Measurements from ENCODE around the gene ETDC. TPM values are rescaled to one million over a fixed set of nuclear protein-coding genes. Genes with fewer than 3 reads are reported as not detected.

ETDC gene
- total RNA-seq: not detected in 2 replicates

GRCh38 chrX:135309430-135309923, at the start of gene ETDC:
ETDC (plus strand) TSS chrX:135309480; CDS start chrX:135309480, 0 bp downstream.

Other genes starting within 250 kb of the ETDC start
- gene SMIM10L2B, start 210.8 kb upstream of the ETDC start, total RNA-seq: 0.49 and 1.3 TPM in 2 replicates
- not detected in 2 replicates for gene ETDB, start 189.0 kb upstream of the ETDC start, total RNA-seq
- not detected in 2 replicates for gene CT55, start 138.1 kb upstream of the ETDC start, total RNA-seq
- not detected in 2 replicates for gene ETDA, start 57.4 kb upstream of the ETDC start, total RNA-seq
- gene ZNF75D, start 34.6 kb downstream of the ETDC start, total RNA-seq: 3.1 and 4.2 TPM in 2 replicates
- gene ZNF449, start 35.3 kb downstream of the ETDC start, total RNA-seq: 5.0 and 6.1 TPM in 2 replicates
- gene SMIM10L2A, start 112.5 kb downstream of the ETDC start, total RNA-seq: under 0.01 and 0.49 TPM in 2 replicates
- gene INTS6L, start 211.2 kb downstream of the ETDC start, total RNA-seq: 3.7 and 4.3 TPM in 2 replicates